ENCODE data around the gene FBXO40. TPM values are rescaled to one million over a fixed set of nuclear protein-coding genes. Genes with fewer than 3 reads are reported as not detected.

The FBXO40 gene
- total RNA-seq, 6 experiments from 2014 or later: not detected

DNA sequence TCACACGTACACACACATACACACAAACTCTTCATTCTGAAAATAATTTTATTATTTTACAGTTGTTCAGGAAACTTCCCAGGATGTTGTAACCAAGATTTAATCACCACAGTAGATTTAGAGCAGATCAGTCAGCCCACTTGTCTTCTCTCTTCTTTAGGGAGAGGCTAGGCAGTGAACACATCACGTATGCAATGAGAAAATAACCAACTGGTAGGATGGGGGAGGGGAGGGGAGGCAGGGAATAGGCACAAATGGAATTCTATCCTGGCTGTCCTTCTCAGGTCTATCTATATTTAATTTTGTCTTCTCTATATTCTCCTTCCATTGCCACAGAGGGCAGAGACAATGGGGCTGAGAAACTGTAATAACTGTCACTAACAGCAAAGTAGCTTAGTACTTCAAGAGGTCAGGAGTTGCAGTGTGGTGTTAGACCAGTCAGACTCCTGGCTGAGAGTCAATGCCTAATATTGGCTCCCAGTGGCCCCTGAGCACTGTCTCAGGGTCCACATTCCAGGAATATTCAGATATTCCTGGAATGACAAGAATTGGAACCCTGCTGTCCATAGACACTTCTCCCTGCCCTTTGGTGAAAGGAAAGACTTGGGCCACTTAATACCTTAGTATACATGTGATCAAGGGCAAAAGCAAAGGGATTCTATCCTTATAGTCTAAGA lies 70.1 kb downstream of the FBXO40 start:
- peaks cover 11% of the 10 kb centered on the region for H3K4me1 Mint-ChIP-seq (ENCODE audit: low read depth)
- DNase-seq: no peak
- no peaks in the 10 kb centered on the region for H3K9me3 Mint-ChIP-seq
- H3K36me3 Mint-ChIP-seq (ENCODE audit: low read depth): peaks cover 27% of the 10 kb centered on the region
- peaks cover 2% of the 10 kb centered on the region for H3K27me3 Mint-ChIP-seq (ENCODE audit: insufficient read depth)
- no peak overlapping the region for H3K4me3 Mint-ChIP-seq
- H3K27ac Mint-ChIP-seq: no peak overlapping the region
- TF ChIP-seq, protein P1, sequence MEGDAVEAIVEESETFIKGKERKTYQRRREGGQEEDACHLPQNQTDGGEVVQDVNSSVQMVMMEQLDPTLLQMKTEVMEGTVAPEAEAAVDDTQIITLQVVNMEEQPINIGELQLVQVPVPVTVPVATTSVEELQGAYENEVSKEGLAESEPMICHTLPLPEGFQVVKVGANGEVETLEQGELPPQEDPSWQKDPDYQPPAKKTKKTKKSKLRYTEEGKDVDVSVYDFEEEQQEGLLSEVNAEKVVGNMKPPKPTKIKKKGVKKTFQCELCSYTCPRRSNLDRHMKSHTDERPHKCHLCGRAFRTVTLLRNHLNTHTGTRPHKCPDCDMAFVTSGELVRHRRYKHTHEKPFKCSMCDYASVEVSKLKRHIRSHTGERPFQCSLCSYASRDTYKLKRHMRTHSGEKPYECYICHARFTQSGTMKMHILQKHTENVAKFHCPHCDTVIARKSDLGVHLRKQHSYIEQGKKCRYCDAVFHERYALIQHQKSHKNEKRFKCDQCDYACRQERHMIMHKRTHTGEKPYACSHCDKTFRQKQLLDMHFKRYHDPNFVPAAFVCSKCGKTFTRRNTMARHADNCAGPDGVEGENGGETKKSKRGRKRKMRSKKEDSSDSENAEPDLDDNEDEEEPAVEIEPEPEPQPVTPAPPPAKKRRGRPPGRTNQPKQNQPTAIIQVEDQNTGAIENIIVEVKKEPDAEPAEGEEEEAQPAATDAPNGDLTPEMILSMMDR (IDR thresholded peaks at IDR 0.05): no peak

DNA sequence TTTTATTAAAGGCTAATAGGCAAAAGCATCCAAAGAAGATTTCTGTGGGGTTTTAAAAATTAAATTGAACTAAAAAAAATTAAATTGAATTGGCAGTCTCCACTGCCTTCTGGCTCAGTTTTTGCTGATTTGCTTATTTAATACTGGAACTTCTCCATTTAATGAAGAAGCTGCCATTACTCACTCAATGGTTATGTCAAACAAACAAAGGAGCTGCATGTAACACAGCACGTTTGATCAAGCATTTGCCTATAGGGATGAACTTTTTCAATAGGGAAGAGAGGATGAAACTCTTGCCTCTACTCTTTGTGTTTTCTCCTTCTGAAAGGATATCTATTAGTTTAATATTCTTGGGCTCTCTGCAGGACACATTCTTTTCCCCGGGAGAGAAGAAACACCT lies 72.3 kb downstream of the FBXO40 start:
- Mint-ChIP-seq H3K9me3 (no peaks in the 10 kb centered on the region), H3K36me3 (ENCODE audit: low read depth) (peaks cover 35% of the 10 kb centered on the region), H3K27me3 (ENCODE audit: insufficient read depth) (peaks cover 3% of the 10 kb centered on the region), H3K4me3 (no peak overlapping the region), H3K27ac (no peak overlapping the region), H3K4me1 (ENCODE audit: low read depth) (peaks cover 7% of the 10 kb centered on the region)
- TF ChIP-seq, protein P1 (IDR thresholded peaks at IDR 0.05): no peak
- DNase-seq: no peak

DNA sequence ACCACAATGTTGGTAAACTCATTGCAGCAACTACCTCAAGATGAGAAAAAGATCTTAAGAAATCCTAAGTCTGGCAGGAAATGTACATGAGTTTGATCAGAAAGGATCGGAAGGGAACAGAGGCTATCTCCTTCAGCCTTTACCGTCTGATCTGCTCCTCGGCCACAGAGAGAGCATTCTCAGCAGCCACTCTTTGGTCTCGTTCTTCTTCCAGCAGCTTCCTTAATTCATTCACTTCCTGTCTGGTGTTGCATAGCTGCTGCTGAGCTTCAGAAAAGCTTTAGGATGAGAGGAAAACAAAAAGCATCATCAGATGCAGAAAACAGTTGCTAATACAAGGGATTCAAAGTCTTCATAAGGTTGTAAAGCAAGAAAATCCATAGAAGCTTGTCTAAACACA lies 74.2 kb downstream of the FBXO40 start:
- peaks cover 27% of the 10 kb centered on the region for H3K36me3 Mint-ChIP-seq (ENCODE audit: low read depth)
- DNase-seq: no peak
- no peak overlapping the region for H3K4me3 Mint-ChIP-seq
- TF ChIP-seq, protein P1 (IDR thresholded peaks at IDR 0.05): no peak
- no peaks in the 10 kb centered on the region for H3K4me1 Mint-ChIP-seq (ENCODE audit: low read depth)
- H3K27ac Mint-ChIP-seq: no peak overlapping the region
- H3K27me3 Mint-ChIP-seq (ENCODE audit: insufficient read depth): peaks cover 3% of the 10 kb centered on the region
- H3K9me3 Mint-ChIP-seq: no peaks in the 10 kb centered on the region

DNA sequence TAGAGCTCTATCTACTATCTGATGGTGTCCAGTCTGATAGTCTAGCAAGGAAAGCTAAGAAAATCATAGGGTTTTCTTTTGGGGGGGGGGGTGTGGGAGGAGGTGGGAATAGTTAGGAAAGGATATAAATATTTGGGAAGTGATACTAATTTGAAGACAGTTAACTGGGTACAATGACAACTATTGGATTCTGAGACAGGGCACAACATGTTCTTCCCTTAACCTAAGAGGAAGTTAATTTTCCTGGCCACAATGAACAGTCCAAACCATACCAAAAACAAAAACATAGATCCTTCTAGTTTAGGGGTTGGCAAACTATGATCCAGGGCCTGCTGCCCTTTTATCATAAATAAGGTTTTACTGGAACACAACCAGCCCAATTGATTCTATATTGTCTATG lies 77.5 kb downstream of the FBXO40 start:
- TF ChIP-seq, protein P1 (IDR thresholded peaks at IDR 0.05): no peak
- Mint-ChIP-seq H3K36me3 (ENCODE audit: low read depth) (peaks cover 30% of the 10 kb centered on the region), H3K27me3 (ENCODE audit: insufficient read depth) (peaks cover 3% of the 10 kb centered on the region), H3K9me3 (no peaks in the 10 kb centered on the region), H3K4me1 (ENCODE audit: low read depth) (no peaks in the 10 kb centered on the region), H3K4me3 (no peak overlapping the region), H3K27ac (no peak overlapping the region)
- DNase-seq: no peak

DNA sequence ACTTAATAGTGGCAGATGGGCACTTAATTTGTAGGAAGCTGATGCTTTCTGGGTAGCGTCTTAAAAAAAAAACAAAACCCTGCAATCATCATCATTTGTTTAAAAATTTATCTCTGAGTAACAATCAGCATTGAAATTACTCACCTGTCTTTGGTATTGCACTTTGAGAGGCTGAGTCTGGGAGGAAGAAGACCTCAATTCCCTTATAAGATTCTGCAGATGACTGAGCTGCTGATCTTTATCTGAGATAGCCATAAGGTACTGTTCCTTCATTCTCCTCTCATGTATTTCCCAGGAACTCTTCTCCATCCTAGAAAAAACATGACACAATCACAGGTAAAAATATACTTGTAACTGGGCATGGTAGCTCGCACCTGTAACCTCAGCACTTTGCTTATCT lies 84.0 kb downstream of the FBXO40 start:
- H3K36me3 Mint-ChIP-seq (ENCODE audit: low read depth): peaks cover 31% of the 10 kb centered on the region
- no peaks in the 10 kb centered on the region for H3K9me3 Mint-ChIP-seq
- H3K27me3 Mint-ChIP-seq (ENCODE audit: insufficient read depth): no peaks in the 10 kb centered on the region
- no peaks in the 10 kb centered on the region for H3K4me1 Mint-ChIP-seq (ENCODE audit: low read depth)
- H3K4me3 Mint-ChIP-seq: no peak overlapping the region
- TF ChIP-seq, protein P1 (IDR thresholded peaks at IDR 0.05): no peak
- no peak overlapping the region for H3K27ac Mint-ChIP-seq
- DNase-seq: no peak

Other genes starting within 250 kb of the FBXO40 start
- 1 to 10 TPM; 3.3 to 7.7 (median 7.0) TPM for gene POLQ, start 47.4 kb upstream of the FBXO40 start, total RNA-seq (2021; fragmentation: NEBNext Ultra II Directional; extraction: Animal tissue kit (Norgen Biotek cat#: 25700))
- gene ARGFX, start 25.4 kb upstream of the FBXO40 start, total RNA-seq (2021; fragmentation: NEBNext Ultra II Directional; extraction: Animal tissue kit (Norgen Biotek cat#: 25700)): not detected
- gene HCLS1, start 67.5 kb downstream of the FBXO40 start, total RNA-seq (2021; fragmentation: NEBNext Ultra II Directional; extraction: Animal tissue kit (Norgen Biotek cat#: 25700)): 1 to 10 TPM in 5 of 6 experiments, under 1 TPM in 1; 0.47 to 6.6 (median 5.3) TPM
- gene GOLGB1, start 156.4 kb downstream of the FBXO40 start, total RNA-seq (2021; fragmentation: NEBNext Ultra II Directional; extraction: Animal tissue kit (Norgen Biotek cat#: 25700)): 10 to 100 TPM; 33.5 to 43.9 (median 37.4) TPM
- gene IQCB1, start 241.7 kb downstream of the FBXO40 start, total RNA-seq (2021; fragmentation: NEBNext Ultra II Directional; extraction: Animal tissue kit (Norgen Biotek cat#: 25700)): 10 to 100 TPM in 4 of 6 experiments, 1 to 10 TPM in 2; 8.4 to 11.9 (median 10.1) TPM
- 1 to 10 TPM; 1.4 to 1.8 (median 1.7) TPM for gene EAF2, start 241.8 kb downstream of the FBXO40 start, total RNA-seq (2021; fragmentation: NEBNext Ultra II Directional; extraction: Animal tissue kit (Norgen Biotek cat#: 25700))